GM13976 (cell line): ENCODE results near the gene TEDDM1.

Source experiments
- DNase-seq: peaks from one replicate; pipeline ENCODE4 v3.0.0; 2012; ENCODE audit warnings: low spot score
- CTCF ChIP-seq: IDR thresholded peaks from 2 replicates; pipeline ENCODE4 v1.5.1; 2012; ENCODE audit warnings: borderline replicate concordance, mild to moderate bottlenecking; ENCODE audit not compliant: insufficient read depth; ENCODE audit errors: extremely low read depth, missing control alignments, control extremely low read depth
- in situ Hi-C: fragments of 300-500 bp; cut with MboI; formaldehyde crosslinking; loops from one replicate; pipeline ENCODE4 v1.12.0; 2022; ENCODE audit warnings: low sequenced_read_pairs, mixed read lengths, inconsistent platforms; ENCODE audit not compliant: unreplicated experiment

TEDDM1 gene

DNA sequence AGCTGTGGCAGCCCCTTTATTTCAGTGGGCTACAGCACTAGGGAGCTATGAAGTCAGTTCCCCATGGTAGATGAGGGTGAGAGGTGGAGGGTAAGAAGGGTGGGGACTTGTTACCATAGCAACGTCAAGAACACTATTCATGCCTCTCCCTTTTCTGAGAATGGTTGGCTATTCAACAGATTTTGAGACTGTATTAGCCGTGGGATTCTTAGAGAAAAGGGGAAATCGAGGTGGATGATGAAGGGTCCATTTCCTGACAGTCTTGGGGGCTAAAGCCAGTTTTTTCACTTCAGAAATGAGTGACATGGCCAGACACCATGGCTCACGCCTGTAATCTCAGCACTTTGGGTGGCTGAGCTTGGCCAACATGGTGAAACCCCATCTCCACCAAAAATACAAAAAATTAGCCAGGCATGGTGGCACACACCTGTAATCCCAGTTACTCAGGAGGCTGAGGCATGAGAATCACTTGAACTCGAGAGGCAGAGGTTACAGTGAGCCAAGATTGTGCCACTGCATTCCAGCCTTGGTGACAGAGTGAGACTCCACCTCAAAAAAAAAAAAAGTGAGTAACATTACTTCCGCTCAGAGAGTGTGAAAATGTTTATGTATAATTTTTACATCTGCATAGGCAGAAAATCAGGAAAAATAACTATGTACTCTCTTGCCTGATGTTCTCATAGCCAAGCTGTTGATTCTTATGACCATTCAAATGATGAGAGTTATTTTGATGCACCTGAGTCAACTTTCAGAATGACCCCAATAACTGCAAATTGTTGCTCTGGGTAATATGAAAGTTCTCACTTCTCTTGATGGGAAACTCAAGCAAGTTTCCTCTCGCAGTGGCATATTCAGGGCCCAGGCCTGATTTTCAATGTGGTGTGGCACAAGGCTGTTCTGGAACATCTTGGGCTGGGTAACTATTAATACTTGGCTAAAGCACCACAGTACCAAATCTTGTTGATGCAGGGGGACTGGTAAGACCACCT is 26.3 kb upstream of the TEDDM1 start:
- no peak for TF ChIP-seq CTCF
- in situ Hi-C loops, result no loop called here
- peak; percentile 58 for DNase-seq

DNA sequence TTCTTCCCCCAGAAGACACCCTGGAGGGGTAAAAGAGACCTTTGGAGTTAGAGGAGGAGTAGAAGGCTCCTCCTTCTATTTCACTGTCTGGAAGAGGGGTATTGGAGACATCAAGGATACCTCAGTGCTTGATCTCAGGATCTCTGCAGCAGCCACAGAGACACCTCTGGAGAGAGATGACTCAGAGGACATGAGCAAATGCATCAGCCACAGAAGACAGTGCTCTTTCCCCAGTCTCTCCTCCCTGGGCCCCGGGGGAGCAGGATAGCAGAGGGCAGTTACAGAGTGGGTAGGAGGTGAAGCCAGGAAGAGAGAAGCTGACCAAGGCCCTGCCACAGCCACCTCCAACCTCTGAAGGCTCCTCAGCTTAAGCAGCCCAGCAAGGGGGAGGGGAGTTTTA is 15.3 kb upstream of the TEDDM1 start:
- no peak for TF ChIP-seq CTCF
- in situ Hi-C loops, result no loop called here

DNA sequence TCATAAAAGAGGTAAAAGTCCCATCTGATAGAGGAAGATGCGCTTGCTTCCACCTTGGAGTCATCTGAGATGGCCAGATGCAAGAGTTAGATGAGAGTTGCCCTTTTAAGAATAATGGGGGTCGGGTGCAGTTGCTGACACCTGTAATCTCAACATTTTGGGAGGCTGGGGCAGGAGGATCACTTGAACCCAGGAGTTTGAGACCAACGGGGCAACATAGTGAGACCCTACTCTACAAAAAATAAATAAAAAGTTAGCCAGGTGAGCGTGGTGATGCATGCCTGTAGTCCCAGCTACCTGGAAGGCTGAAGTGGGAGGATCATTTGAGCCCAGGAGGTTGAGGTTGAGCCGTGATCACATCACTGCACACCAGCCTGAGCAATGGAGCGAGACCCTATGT is 13.5 kb upstream of the TEDDM1 start:
- no peak for DNase-seq
- no peak for TF ChIP-seq CTCF
- in situ Hi-C loops, result no loop called here

More for the DNA sequence above, 15.3 kb upstream of the TEDDM1 start:
- no peak for DNase-seq

DNA sequence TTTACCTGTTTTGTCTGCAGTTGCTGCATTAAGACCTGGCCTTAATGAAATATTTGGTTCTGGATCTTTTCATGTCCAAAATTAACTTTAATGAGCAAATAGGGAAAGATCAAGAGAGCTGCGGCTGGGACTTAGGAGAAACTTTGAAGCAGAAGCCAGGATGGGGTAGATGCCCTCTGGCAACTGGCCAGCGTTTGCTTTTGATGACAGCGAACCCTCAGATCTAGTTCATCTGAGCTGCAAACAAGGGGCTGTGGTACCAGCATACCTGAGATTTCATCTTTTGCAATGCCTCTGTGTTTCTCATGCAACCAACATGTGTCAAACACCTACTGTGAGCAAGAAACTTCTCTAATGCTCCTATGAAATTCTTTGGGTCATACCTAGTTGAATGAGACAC is 13.0 kb upstream of the TEDDM1 start:
- in situ Hi-C loops, result no loop called here
- DNase-seq, result no peak
- no peak for TF ChIP-seq CTCF

GRCh38 chr1:182410620-182411273 is 10.3 kb upstream of the TEDDM1 start:
- DNase-seq, result no peak
- in situ Hi-C loops, result no loop called here
- no peak for TF ChIP-seq CTCF

DNA sequence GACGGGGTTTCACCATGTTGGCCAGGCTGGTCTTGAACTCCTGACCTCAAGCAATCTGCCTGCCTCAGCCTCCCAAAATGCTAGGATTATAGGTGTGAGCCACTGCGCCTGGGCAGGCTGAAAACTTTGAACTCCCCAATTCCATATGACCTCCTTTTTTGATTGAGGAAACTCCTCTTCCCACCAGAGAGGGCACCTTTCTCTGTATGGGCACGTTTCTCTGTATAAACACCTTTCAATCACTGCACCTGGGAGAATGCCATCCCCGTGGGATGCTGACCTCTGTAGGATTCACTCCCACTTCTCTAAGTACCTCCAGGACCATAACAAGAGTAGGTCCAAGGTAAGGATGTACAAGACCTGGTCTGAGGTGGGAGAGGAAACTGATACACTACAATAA is 9.7 kb upstream of the TEDDM1 start:
- no peak for TF ChIP-seq CTCF
- in situ Hi-C loops, result no loop called here
- no peak for DNase-seq
